Activated naive CD4-positive, alpha-beta T cell (primary cell): Measurements from ENCODE around the gene MRPL43.
"Not testable (repeated sequence)": the region's sequence is repeated elsewhere in the genome, so short reads cannot be mapped to it uniquely, and the experiment has no call there.

Experiments
- DNase-seq, 4 experiments: peaks; one replicate each; lab custom pipeline; 2025; lab: John Stamatoyannopoulos, UW

MRPL43 gene

DNA sequence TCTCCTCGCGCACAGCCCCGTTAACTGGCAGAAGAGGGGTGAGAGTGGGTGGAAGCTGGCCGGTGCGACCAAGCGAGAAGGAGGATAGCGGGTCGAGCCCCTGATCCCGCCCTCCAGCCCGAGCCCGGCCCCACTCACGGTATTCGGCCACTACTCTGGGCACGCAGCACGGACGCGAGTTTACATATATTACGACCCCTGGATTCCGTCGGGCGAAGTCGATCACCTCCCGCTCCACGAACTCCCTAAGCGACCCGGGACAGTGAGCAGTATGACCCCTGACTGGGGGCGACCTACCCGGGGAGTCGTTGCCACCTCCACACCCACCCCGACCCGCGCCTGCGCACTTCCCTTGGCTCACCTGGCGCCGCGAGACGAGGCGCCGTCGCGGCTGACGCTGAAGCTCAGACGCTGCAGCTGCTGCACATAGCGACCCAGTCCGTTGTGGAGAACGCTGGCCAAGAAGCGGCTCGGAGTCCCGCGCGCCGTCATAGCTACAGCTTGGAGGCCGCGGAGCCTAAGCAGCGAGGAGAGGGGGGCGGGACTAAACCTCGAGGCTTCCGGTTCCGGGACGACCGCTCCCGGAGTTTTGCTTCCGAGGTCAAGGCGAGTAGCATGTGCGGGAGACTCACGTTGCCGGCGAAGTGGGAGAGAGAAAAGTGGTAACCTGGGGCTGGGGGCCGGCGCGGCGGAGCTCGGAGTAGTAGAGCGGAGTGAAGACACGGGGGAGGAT is at the start of gene MRPL43, which contains the start of gene TWNK:
TSS of gene MRPL43 (minus strand) at position 546 of the 733 bp plus-strand sequence. CDS start at position 492, 54 bp downstream.
TSS of gene TWNK (plus strand) at position 592 of the 733 bp plus-strand sequence. CDS start 668 bp downstream, outside the sequence.
- DNase-seq, result peak; percentile 66 to 84 (median 76)

DNA sequence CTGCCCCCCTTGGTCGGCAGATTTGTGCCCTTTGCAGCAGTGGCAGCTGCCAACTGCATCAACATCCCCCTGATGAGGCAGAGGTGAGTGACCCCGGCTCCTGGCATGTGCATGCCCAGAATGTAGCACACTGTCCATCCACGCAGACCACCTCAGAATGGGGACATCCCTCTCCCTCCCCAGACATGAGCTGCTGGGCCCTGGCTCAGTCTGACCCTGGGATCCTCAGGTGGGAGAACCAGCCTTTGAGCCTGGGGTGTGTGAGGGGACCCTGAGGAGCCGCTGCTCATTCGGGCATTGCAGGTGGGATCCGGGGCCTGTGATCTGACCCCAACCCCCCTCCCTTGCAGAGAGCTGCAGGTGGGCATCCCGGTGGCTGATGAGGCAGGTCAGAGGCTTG is 49.4 kb upstream of the MRPL43 start:
- DNase-seq, result no peak

DNA sequence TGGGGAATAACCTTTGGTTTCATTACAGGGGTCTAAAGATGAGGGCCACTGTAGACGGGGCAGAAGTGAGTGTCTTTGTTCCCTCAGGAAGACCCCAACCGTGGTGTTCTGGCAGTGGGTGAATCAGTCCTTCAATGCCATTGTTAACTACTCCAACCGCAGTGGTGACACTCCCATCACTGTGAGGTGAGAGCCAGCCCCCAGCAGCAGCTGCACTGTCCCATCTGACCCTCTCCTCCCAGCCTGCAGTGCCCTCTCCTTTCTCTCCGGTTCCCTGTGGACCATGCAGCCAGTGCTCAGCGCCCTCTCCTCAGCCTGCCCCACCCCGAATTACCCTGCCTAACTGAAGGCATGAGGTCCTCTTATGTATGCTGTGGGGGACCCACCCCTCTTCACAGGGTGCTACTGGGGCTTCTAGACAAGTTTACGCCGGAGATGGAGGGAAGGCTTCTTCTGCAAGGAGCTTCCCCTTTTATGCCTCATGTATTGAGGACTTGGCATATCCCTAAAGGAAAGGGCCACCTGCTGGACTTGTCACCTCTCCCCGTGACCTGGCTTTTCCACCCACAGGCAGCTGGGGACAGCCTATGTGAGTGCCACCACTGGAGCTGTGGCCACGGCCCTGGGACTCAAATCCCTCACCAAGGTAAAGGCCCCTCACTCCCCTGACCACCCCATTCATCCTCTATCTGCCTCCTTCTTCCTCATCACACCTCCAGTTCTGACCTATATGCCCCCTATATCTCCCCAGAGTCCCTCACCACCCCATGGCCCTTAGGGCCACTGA is 48.8 kb upstream of the MRPL43 start:
- no peak for DNase-seq

GRCh38 chr10:101035314-101035713 is 48.0 kb upstream of the MRPL43 start:
- DNase-seq, result no peak

- DNase-seq, result not testable (repeated sequence)
Measured at GRCh38 chr10:101034404-101034803, 47.1 kb upstream of the MRPL43 start.

GRCh38 chr10:101033276-101033675 is 46.0 kb upstream of the MRPL43 start:
- no peak for DNase-seq

DNA sequence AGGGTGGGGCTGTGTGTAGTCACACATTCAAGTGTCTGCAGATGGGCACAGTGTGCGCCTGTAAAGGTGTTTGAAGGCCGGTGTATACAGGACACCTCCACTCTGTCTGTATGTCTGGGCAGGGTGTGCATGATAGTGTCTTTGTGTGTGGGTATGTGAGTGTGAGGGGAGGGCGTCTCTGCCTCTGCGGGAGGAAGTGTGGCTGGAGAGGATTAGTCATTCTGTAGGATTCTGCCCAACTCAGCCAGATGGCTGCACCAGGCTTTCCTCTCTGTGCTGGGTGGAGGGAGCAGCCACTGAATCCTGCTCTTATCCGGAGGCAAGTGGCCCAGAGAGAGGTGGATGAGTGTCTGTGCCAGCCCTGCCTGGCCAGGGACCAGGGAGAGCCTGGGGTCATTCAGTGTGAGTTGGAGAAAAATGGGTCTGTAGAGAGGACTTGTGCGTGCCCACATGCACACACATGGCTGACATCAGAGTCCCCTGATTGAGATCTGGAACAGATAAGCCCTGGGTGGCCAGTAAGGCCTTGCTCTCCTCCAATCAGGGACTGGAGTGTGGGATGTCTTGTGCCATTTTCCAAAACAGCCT is 45.4 kb upstream of the MRPL43 start:
- no peak for DNase-seq

- peak; percentile 33 to 75 (median 56) for DNase-seq
Measured at GRCh38 chr10:101031796-101032636, 44.7 kb upstream of the MRPL43 start.

DNA sequence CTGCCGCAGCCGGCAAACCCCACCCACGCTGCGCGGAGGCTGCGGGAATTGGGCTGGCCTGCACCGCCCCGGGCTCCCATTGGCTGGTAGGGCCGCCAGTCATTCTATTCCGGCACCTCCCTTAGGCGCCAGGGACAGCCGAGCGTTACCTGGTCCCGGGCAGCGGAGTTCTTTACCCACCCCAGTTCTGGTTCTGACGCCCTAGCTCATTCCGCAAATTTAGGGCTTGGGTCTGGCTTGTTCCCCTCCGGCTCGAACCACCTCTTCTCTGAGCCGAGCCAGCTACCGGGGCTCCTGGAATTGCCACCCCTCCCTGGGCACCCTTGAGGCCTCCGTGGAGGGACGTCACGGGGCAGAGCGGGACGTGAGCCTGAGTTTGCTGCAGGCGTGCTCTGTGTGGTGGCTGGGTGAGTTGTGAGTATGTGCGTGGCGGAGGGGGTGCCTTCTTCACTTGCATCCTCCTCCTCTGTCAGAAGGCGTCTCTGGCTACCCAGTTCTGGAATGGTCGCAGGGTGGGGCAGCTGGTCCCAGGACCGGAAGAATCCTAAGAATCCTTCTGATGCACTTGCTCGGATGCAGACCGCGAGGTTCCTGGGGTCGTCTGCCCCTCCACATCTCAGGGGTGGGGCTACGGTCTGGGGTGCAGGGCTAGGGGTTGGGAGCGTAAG is 44.0 kb upstream of the MRPL43 start, which contains the start of the genes PDZD7 and SFXN3:
TSS of gene PDZD7 (minus strand) at position 2 of the 668 bp plus-strand sequence. CDS start 910 bp downstream, outside the sequence.
TSS of gene SFXN3 (plus strand) at position 107 of the 668 bp plus-strand sequence. CDS start 3,461 bp downstream, outside the sequence.
- DNase-seq, result peak; percentile 86 to 97 (median 94)

GRCh38 chr10:101030496-101031127 is 43.3 kb upstream of the MRPL43 start:
- no peak for DNase-seq

DNA sequence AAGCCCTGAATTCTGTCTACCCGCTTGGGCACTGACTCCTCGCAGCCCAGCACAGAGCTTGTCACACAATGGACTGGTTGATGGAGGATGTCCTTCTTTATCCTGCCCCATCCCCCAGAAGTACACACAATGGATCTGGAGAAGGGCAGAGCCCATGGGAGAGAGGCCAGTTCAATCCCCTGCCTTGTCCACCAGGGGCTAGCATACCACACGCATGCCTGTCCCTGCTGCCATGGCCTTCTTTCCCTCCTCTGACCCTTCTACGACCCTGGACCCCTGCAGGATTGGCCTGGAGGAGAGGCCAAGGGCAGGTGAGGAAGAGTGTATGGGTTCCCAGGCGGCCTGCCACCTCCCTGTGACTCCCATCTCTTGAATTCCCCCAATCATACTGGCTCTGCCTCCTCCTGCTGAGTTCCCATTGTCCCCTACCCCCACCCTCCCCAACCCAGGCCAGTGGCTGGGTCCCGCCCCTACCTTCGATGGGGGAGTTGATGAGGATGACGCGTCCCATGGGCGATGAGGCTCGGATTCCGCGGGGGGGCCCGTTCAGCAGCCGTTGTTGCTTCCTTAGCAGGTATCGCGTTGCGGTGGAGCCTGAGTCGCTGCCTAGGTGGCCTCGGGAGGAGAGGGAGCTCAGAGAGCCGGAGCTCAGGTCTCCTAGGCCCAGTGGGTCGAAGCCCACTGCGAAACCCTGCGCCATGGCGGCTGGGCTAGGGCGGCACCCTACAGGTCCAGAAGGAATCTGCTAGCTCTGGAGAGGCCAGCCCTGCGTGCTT is 42.4 kb upstream of the MRPL43 start:
- DNase-seq, result no peak

GRCh38 chr10:101028446-101029337 is 41.4 kb upstream of the MRPL43 start:
- DNase-seq, result no peak

DNA sequence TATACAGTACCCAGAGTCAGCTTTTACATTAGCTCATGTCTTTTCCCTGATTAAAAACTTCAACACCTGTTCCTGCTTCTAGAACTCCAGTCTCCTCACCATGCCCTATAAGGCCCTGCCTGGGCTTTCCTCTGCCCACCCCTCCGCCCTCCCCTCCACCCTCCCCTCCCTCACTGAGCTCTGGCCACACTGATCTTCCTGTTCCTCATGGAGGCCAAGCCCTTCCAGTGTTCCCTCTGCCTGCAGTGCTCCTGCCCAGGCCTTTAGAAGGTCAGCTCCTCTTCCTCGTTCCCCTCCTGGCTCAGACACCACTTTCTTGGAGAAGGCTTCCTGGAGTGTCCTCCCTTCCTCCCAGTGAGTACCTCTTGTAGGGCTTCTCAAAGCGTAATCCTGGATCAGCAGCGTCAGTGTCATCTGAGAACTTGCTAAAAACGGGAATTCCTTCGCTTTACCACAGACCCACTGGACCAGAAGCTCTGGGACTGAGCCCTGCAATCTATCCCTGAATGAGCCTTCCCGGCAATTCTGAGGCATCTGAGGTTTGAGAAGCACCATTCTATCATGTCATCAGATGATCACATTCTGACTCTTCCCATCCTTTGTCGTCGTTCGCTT is 39.9 kb upstream of the MRPL43 start:
- no peak for DNase-seq

GRCh38 chr10:101022967-101023705 is 35.8 kb upstream of the MRPL43 start:
- no peak for DNase-seq

DNA sequence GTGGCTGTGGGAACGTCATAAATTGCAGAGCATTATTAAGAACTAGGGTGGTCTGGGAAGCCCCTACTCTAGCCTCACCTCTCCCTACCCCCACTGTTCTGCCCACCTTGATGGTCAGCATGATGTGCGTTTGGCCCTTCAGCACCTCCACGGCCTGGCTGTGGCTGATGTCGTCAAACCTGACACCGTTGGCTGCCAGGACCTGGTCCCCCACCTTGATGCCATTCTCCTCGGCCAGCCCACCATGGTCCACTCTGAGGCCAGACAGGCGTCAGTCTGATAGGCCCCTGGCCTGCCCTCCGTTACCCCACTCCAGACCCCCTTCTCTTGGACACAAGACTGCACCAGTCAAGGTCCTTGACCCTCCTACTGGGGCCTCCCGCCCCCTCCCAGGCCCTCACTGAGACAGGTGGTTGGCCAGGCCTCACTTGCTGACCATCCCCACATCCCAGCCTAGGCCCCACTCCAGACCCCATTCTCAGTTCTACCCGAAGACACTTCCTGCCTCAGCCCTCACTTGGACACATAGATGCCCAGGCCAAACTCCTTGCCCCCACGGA is 34.5 kb upstream of the MRPL43 start:
- no peak for DNase-seq

GRCh38 chr10:101021239-101021638 is 33.9 kb upstream of the MRPL43 start:
- no peak for DNase-seq
